Neural cell (in vitro differentiated cells): ENCODE data around the gene RHOXF1.
"Not testable (repeated sequence)": the region's sequence is repeated elsewhere in the genome, so short reads cannot be mapped to it uniquely, and the experiment has no call there.

ENCODE experiments used
- CTCF ChIP-seq: fragments of 450-650 bp; IDR thresholded peaks from 2 replicates; pipeline ENCODE4 v1.5.1; 2014; ENCODE audit warnings: antibody characterized with exemption, mild to moderate bottlenecking, moderate library complexity; ENCODE audit not compliant: poor library complexity, severe bottlenecking
- EP300 ChIP-seq: fragments of 450-650 bp; conservative IDR thresholded peaks from 2 replicates; pipeline ENCODE4 v1.6.1; 2014; ENCODE audit warnings: antibody characterized with exemption, mild to moderate bottlenecking, moderate library complexity; ENCODE audit not compliant: poor library complexity, severe bottlenecking
- EZH2 ChIP-seq: fragments of 200-600, 300-800 bp; shearing (Covaris generic), sonication (generic); IDR thresholded peaks from 2 replicates; pipeline ENCODE4 v1.6.1; 2014; ENCODE audit warnings: antibody characterized with exemption, low read length, borderline replicate concordance, mild to moderate bottlenecking; ENCODE audit not compliant: insufficient read depth, poor library complexity, severe bottlenecking
- MXI1 ChIP-seq: fragments of 450-650 bp; conservative IDR thresholded peaks from 2 replicates; pipeline ENCODE4 v1.6.1; 2014; ENCODE audit warnings: antibody characterized with exemption, mild to moderate bottlenecking; ENCODE audit not compliant: poor library complexity, severe bottlenecking
- POLR2AphosphoS5 ChIP-seq: IDR thresholded peaks from 2 replicates; pipeline ENCODE4 v1.6.1; 2012
- RAD21 ChIP-seq: fragments of 450-650 bp; conservative IDR thresholded peaks from 2 replicates; pipeline ENCODE4 v1.6.1; 2014; ENCODE audit warnings: antibody characterized with exemption, mild to moderate bottlenecking, moderate library complexity
- REST ChIP-seq: IDR thresholded peaks from 2 replicates; pipeline ENCODE4 v1.6.1; 2012; ENCODE audit warnings: borderline replicate concordance
- SMC3 ChIP-seq: fragments of 450-650 bp; conservative IDR thresholded peaks from 2 replicates; pipeline ENCODE4 v1.6.1; 2014; ENCODE audit warnings: antibody characterized with exemption, mild to moderate bottlenecking, moderate library complexity; ENCODE audit not compliant: poor library complexity
- TAF1 ChIP-seq: IDR thresholded peaks from 2 replicates; pipeline ENCODE4 v1.6.1; 2012; ENCODE audit warnings: low read depth

- not testable (repeated sequence) for TF ChIP-seq POLR2AphosphoS5, CTCF, EP300, SMC3, RAD21, EZH2, TAF1, MXI1, REST
Observed at GRCh38 chrX:120150109-120150744, 34.5 kb upstream of the RHOXF1 start.
